Esophagus squamous epithelium (tissue), 4 donors: Measurements from ENCODE around the gene RFTN2.

ENCODE experiments used
- POLR2A ChIP-seq, 4 donors: fragments of 450-650 bp; IDR thresholded peaks; one replicate each; pipeline ENCODE4 v1.6.1; 2017; ENCODE audit warnings: antibody characterized with exemption in 4 of 4, mild to moderate bottlenecking in 4 of 4, moderate library complexity in 3 of 4
- TF ChIP-seq, protein P1 (sequence below), 6 experiments: fragments of 450-650 bp in 4 of 6; fragments of 200-600 bp in 2 of 6; sonication (generic) in 2 of 6; IDR thresholded peaks; one replicate each; pipeline ENCODE4 v1.5.1; 2016 to 2019; ENCODE audit warnings: antibody characterized with exemption in 6 of 6, mild to moderate bottlenecking in 4 of 6, moderate library complexity in 4 of 6

DNA sequence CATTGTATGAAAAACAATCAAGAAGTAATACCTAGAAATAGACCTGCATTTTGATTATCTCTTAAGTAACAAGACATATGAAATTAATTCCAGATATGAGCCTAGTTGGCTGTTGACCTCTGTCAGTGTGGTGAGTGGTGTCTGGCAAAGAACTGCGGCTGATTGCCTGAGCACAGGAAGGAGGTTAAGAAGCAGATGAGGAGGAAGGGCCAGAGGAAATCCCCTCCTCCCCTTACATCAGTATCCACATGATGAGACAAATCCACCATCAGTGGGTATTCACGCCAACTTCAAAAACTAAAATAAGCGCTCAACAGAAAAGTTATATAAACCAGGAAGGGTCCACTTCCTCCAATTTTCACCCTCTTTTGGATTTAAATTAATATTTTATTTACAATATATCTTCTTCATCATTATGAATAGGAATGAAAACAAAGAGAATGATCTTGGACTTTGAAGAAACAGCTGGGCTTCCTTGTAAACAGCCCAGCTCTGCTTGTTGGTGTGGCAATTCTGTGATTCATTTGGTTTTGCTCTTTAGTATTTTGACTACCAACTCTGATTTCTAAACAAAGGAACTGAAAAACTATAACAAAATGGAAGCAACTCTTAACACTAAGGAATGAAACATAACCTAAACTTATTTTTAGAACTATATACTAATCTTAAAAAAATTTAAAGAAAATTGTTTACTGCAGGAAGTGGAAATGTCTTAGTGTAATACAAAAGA is 27.3 kb downstream of the RFTN2 start:
- TF ChIP-seq, protein P1, sequence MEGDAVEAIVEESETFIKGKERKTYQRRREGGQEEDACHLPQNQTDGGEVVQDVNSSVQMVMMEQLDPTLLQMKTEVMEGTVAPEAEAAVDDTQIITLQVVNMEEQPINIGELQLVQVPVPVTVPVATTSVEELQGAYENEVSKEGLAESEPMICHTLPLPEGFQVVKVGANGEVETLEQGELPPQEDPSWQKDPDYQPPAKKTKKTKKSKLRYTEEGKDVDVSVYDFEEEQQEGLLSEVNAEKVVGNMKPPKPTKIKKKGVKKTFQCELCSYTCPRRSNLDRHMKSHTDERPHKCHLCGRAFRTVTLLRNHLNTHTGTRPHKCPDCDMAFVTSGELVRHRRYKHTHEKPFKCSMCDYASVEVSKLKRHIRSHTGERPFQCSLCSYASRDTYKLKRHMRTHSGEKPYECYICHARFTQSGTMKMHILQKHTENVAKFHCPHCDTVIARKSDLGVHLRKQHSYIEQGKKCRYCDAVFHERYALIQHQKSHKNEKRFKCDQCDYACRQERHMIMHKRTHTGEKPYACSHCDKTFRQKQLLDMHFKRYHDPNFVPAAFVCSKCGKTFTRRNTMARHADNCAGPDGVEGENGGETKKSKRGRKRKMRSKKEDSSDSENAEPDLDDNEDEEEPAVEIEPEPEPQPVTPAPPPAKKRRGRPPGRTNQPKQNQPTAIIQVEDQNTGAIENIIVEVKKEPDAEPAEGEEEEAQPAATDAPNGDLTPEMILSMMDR (IDR thresholded peaks at IDR 0.05) = no peak
- no peak for TF ChIP-seq POLR2A (IDR thresholded peaks at IDR 0.05)
